GM12878 (cell line): ENCODE measurements around the gene PSMB8. TPM values are rescaled to one million over a fixed set of nuclear protein-coding genes. Genes with fewer than 3 reads are reported as not detected.

Source experiments
- ATAC-seq: fragments of 200-7000 bp; cut with Tn5 transposase; 3 replicates; pipeline ENCODE4 v1.9.1; 2020; ENCODE audit warnings: mild to moderate bottlenecking, moderate library complexity
- BruUV-seq: library from RNA; stranded (reverse); fragments of 400-500 nt; replicated peaks from 2 replicates; lab custom pipeline; 2021; lab: Mats Ljungman, UMichigan
- CTCF ChIA-PET: fragments of 300-600 bp; sonication (Branson Sonifier 250); formaldehyde crosslinking; extraction: SDS; loops from one replicate; lab custom pipeline; 2021; ENCODE audit warnings: inconsistent platforms; lab: Yijun Ruan, JAX
- POLR2A ChIA-PET: fragments of 350-600 bp; formaldehyde crosslinking; extraction: SDS; loops from one replicate; lab custom pipeline; 2021; ENCODE audit warnings: inconsistent platforms; lab: Charles Lee
- RAD21 ChIA-PET: fragments of 300-600 bp; sonication (Branson Sonifier 250); formaldehyde crosslinking; loops from one replicate; lab custom pipeline; 2023; ENCODE audit warnings: antibody characterized with exemption; ENCODE audit not compliant: unreplicated experiment; lab: Charles Lee
- SMC1A ChIA-PET: fragments of 300-600 bp; sonication (Branson Sonifier 250); formaldehyde crosslinking; loops from one replicate; lab custom pipeline; 2023; ENCODE audit not compliant: unreplicated experiment, uncharacterized antibody; lab: Charles Lee
- DNase-seq: peaks from one replicate; pipeline ENCODE4 v3.0.0-alpha.2; 2011; ENCODE audit warnings: low read depth, low spot score
- FAIRE-seq: peaks from 3 replicates; lab custom pipeline; 2011; peaks lifted over from hg19 to GRCh38; lab: Jason Lieb, UNC
- H2AFZ ChIP-seq: 2 replicates; pipeline ENCODE4 v1.6.0; 2011; ENCODE audit warnings: low read depth, low read length, control low read depth; ENCODE audit not compliant: control insufficient read depth
- H3K27ac ChIP-seq: 2 replicates; pipeline ENCODE4 v1.5.1; 2011; ENCODE audit warnings: control low read depth; ENCODE audit not compliant: control insufficient read depth, insufficient read depth
- H3K27me3 ChIP-seq, 2 experiments: replicated peaks in 1 of 2; 2 replicates each; pipeline versions ENCODE4 v1.6.0 to v1.6.1; 2011; ENCODE audit warnings: low read length in 1 of 2; ENCODE audit not compliant: control insufficient read depth in 2 of 2, insufficient read depth in 2 of 2
- H3K36me3 ChIP-seq, 2 experiments: 2 replicates each; pipeline ENCODE4 v1.5.1; 2011; ENCODE audit warnings: low read length in 1 of 2; ENCODE audit not compliant: control insufficient read depth in 2 of 2, insufficient read depth in 2 of 2
- H3K4me1 ChIP-seq: 2 replicates; pipeline ENCODE4 v1.6.1; 2011; ENCODE audit warnings: mild to moderate bottlenecking, low read length, moderate library complexity, mixed read lengths; ENCODE audit not compliant: control insufficient read depth, insufficient read depth
- H3K4me2 ChIP-seq: 2 replicates; pipeline ENCODE4 v1.6.0; 2011; ENCODE audit warnings: control low read depth; ENCODE audit not compliant: control insufficient read depth, insufficient read depth
- H3K4me3 ChIP-seq: fragments of 200-600 bp; sonication (generic); 2 replicates; pipeline ENCODE4 v1.5.1; 2016
- H3K79me2 ChIP-seq: 2 replicates; pipeline ENCODE4 v1.6.0; 2011; ENCODE audit warnings: low read length; ENCODE audit not compliant: control insufficient read depth, insufficient read depth
- H3K9ac ChIP-seq: 2 replicates; pipeline ENCODE4 v1.8.0; 2011; ENCODE audit warnings: low read length, control low read depth, mixed read lengths; ENCODE audit not compliant: control insufficient read depth, insufficient read depth
- H3K9me3 ChIP-seq: replicated peaks from 3 replicates; pipeline ENCODE4 v1.5.1; 2011; ENCODE audit warnings: mild to moderate bottlenecking, low read length; ENCODE audit not compliant: control insufficient read depth, insufficient read depth
- H4K20me1 ChIP-seq: 2 replicates; pipeline ENCODE4 v1.6.0; 2011; ENCODE audit not compliant: control insufficient read depth, insufficient read depth
- ASH2L ChIP-seq: fragments of 300-600, 200-600 bp; sonication (generic); IDR thresholded peaks from 2 replicates; pipeline ENCODE4 v1.6.1; 2017; ENCODE audit warnings: low read depth, mild to moderate bottlenecking, borderline replicate concordance
- BACH1 ChIP-seq: fragments of 450-650 bp; IDR thresholded peaks from 2 replicates; pipeline ENCODE4 v1.6.1; 2017; ENCODE audit warnings: mild to moderate bottlenecking, borderline replicate concordance
- HDAC6 ChIP-seq: fragments of 200-600 bp; sonication (generic); IDR thresholded peaks from one replicate; pipeline ENCODE4 v1.8.0; 2017; ENCODE audit warnings: antibody characterized with exemption; ENCODE audit not compliant: unreplicated experiment
- KDM1A ChIP-seq: fragments of 200-600 bp; sonication (generic); IDR thresholded peaks from 2 replicates; pipeline ENCODE4 v1.6.1; 2016; ENCODE audit warnings: borderline replicate concordance
- MEF2A ChIP-seq: IDR thresholded peaks from 2 replicates; pipeline ENCODE4 v1.6.1; 2011; ENCODE audit warnings: low read depth, mild to moderate bottlenecking, low read length, moderate library complexity; ENCODE audit not compliant: insufficient read depth
- WGBS: methylation state at CpG from one replicate; pipeline ENCODE4 v1.1.6; 2016; ENCODE audit warnings: low lambda C conversion rate; ENCODE audit not compliant: insufficient replicate concordance, insufficient coverage; ENCODE audit errors: missing lambda C conversion rate; 5-methylcytosine and 5-hydroxymethylcytosine counted together
- in situ Hi-C: fragments of 300-500 bp; cut with MboI; formaldehyde crosslinking; loops from 9 replicates; pipeline ENCODE4 v1.14.3; 2018; ENCODE audit warnings: mixed read lengths
- intact Hi-C: fragments of 100-400 bp; cut with micrococcal nuclease; formaldehyde crosslinking; loops from one replicate; pipeline ENCODE4 v1.14.2; 2022; ENCODE audit not compliant: unreplicated experiment
- polyA plus RNA-seq, 11 experiments: library from polyadenylated mRNA; depleted of rRNA in 4 of 11; unstranded in 6 of 11; stranded (reverse) in 5 of 11; fragments of >200 nt; fragmentation: Nextera tagmentation in 4 of 11; fragmentation: Illumina TruSeq in 1 of 11; extraction: Ambion mirVana in 4 of 11; extraction: Trizol in 1 of 11; gene quantifications; 1 replicate in 1 of 11; 2 replicates in 10 of 11; pipeline versions ENCODE4 v1.2.1 to v1.2.3, GENCODE V29; 2011 to 2016; ENCODE audit warnings: inconsistent platforms in 2 of 11, missing spikeins in 2 of 11, low read depth in 1 of 11
- total RNA-seq, 4 experiments: library from RNA; depleted of rRNA in 3 of 4; stranded (reverse); fragments of >200 nt in 3 of 4; fragmentation: Illumina TruSeq in 1 of 4; extraction: Trizol in 1 of 4; gene quantifications; 2 replicates each; pipeline versions ENCODE4 v1.2.1 to v1.2.3, GENCODE V29; 2013 to 2021

The PSMB8 gene
- total and polyA plus RNA-seq, 10 of the 15 experiments (the other 5 are each of a cell fraction or from before 2014, with no cell fraction given), result 304 to 557 (median 379) TPM

DNA sequence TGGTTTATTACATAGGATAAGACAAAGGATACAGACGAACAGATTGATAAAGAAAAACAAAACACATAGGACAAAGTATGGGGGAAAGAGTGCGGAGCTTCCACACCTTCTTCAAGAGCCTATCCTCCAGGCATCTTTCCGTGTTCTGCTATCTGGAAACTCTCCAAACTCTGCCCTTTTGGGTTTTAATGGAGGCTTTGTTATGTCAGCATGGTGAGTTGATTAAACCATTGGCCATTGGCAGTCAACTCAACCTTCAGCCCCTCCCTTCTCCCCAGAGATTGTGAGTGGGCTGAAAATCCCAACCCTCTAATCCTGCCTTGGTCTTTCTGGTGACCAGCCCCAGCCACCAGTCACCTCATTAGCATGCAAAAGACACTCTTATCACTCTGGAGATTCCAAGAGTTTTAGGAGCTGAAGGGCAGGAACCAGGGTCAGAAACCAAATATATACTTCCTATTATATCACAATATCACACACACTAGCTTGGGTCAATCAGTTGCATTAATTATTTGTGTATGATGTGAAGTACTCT is 50.9 kb downstream of the PSMB8 start:
- Histone ChIP-seq H3K79me2 (no peaks in the 10 kb centered on the region), H3K4me1 (peaks cover 16% of the 10 kb centered on the region), H3K27me3 (peaks cover 2 to 11% of the 10 kb centered on the region in 2 experiments), H3K27ac (no peak overlapping the region), H4K20me1 (no peaks in the 10 kb centered on the region), H3K4me2 (no peak overlapping the region), H3K36me3 (no peaks in the 10 kb centered on the region), H2AFZ (no peak overlapping the region), H3K4me3 (no peak overlapping the region), H3K9ac (no peak overlapping the region), H3K9me3 (no peaks in the 10 kb centered on the region)
- ChIA-PET CTCF (interaction anchor here (0.7 to 3.3 kb wide), 13 partner anchors 8 to 378 kb away, joined by 3 to 36 read pairs (median 6); no protein-coding TSS in a partner anchor), POLR2A (interaction anchor here (0.5 to 1.2 kb wide), 2 partner anchors 13 to 171 kb away, joined by 3 read pairs; no protein-coding TSS in a partner anchor), SMC1A (interaction anchor here (0.7 to 7.4 kb wide), 19 partner anchors 7 to 548 kb away, joined by 3 to 51 read pairs (median 4); partner anchors contain the start of gene TAP2), RAD21 (interaction anchor here (0.9 to 3.3 kb wide), 6 partner anchors 8 to 379 kb away, joined by 3 to 13 read pairs (median 9); partner anchors contain the start of gene TAP2)
- ATAC-seq, result no peak
- intact Hi-C loops, result no loop called here
- 33% methylated on average over 3 of the region's 3 CpGs for WGBS
- in situ Hi-C loops, result loop anchor here (5.0 kb wide), 1 partner anchor 381 kb away; no protein-coding TSS in a partner anchor
- no TSS peak for BruUV-seq
- no peak for TF ChIP-seq ASH2L
- TF ChIP-seq HDAC6, result no peak
- TF ChIP-seq BACH1, result no peak
- no peak for TF ChIP-seq KDM1A
- TF ChIP-seq MEF2A, result no peak
- FAIRE-seq, result no peak
- no peak for DNase-seq

Other genes starting within 250 kb of the PSMB8 start
Only the 7 nearest of the 14 such genes appear.
- gene HLA-DQA2, start 102.7 kb downstream of the PSMB8 start, total RNA-seq (2014; rRNA removed), result 12.3 and 14.1 TPM in 2 replicates
- 14.3 and 15.4 TPM in 2 replicates for gene HLA-DQA2, start 102.7 kb downstream of the PSMB8 start, total RNA-seq (2014; rRNA removed; fragmentation: Illumina TruSeq; extraction: Trizol)
- gene HLA-DQA2, start 102.7 kb downstream of the PSMB8 start, total RNA-seq (2021), result 24.2 and 26.5 TPM in 2 replicates
- 22.5 and 25.2 TPM in 2 replicates for gene HLA-DQA2, start 102.7 kb downstream of the PSMB8 start, polyA plus RNA-seq (2011; rRNA removed)
- 8.9 and 9.1 TPM in 2 replicates for gene HLA-DQA2, start 102.7 kb downstream of the PSMB8 start, polyA plus RNA-seq (2014; fragmentation: Illumina TruSeq; extraction: Trizol)
- gene HLA-DQA2, start 102.7 kb downstream of the PSMB8 start, polyA plus RNA-seq (2014; fragmentation: Nextera tagmentation; extraction: Ambion mirVana), result 10 to 100 TPM; 17.2 to 21.8 TPM
- 19.9 and 26.4 TPM in 2 replicates for gene HLA-DQA2, start 102.7 kb downstream of the PSMB8 start, polyA plus RNA-seq (2014; rRNA removed)
- gene HLA-DQA2, start 102.7 kb downstream of the PSMB8 start, polyA plus RNA-seq (2016; fragmentation: Nextera tagmentation; extraction: Ambion mirVana), result 10 to 100 TPM; 11.8 to 12.5 TPM
- gene HLA-DQB2, start 80.5 kb downstream of the PSMB8 start, total RNA-seq (2014; rRNA removed), result 0.28 and 0.76 TPM in 2 replicates
- gene HLA-DQB2, start 80.5 kb downstream of the PSMB8 start, total RNA-seq (2014; rRNA removed; fragmentation: Illumina TruSeq; extraction: Trizol), result 5.6 and 7.4 TPM in 2 replicates
- gene HLA-DQB2, start 80.5 kb downstream of the PSMB8 start, total RNA-seq (2021), result 26.7 and 27.1 TPM in 2 replicates
- gene HLA-DQB2, start 80.5 kb downstream of the PSMB8 start, polyA plus RNA-seq (2011; rRNA removed), result 6.5 and 10.1 TPM in 2 replicates
- gene HLA-DQB2, start 80.5 kb downstream of the PSMB8 start, polyA plus RNA-seq (2014; fragmentation: Illumina TruSeq; extraction: Trizol), result 0.38 and 3.1 TPM in 2 replicates
- 1 to 10 TPM; 6.6 to 9.5 TPM for gene HLA-DQB2, start 80.5 kb downstream of the PSMB8 start, polyA plus RNA-seq (2014; fragmentation: Nextera tagmentation; extraction: Ambion mirVana)
- gene HLA-DQB2, start 80.5 kb downstream of the PSMB8 start, polyA plus RNA-seq (2014; rRNA removed), result 0.38 and 0.90 TPM in 2 replicates
- 10 to 100 TPM; 18.5 to 20.2 TPM for gene HLA-DQB2, start 80.5 kb downstream of the PSMB8 start, polyA plus RNA-seq (2016; fragmentation: Nextera tagmentation; extraction: Ambion mirVana)
- 38.4 and 43.5 TPM in 2 replicates for gene HLA-DOB, start 27.0 kb downstream of the PSMB8 start, total RNA-seq (2014; rRNA removed)
- gene HLA-DOB, start 27.0 kb downstream of the PSMB8 start, total RNA-seq (2014; rRNA removed; fragmentation: Illumina TruSeq; extraction: Trizol), result 33.3 and 38.1 TPM in 2 replicates
- gene HLA-DOB, start 27.0 kb downstream of the PSMB8 start, total RNA-seq (2021), result 30.3 and 31.5 TPM in 2 replicates
- 32.7 and 41.1 TPM in 2 replicates for gene HLA-DOB, start 27.0 kb downstream of the PSMB8 start, polyA plus RNA-seq (2011; rRNA removed)
- gene HLA-DOB, start 27.0 kb downstream of the PSMB8 start, polyA plus RNA-seq (2014; fragmentation: Illumina TruSeq; extraction: Trizol), result 47.8 and 63.6 TPM in 2 replicates
- 10 to 100 TPM; 75.6 to 79.1 TPM for gene HLA-DOB, start 27.0 kb downstream of the PSMB8 start, polyA plus RNA-seq (2014; fragmentation: Nextera tagmentation; extraction: Ambion mirVana)
- 30.6 and 35.5 TPM in 2 replicates for gene HLA-DOB, start 27.0 kb downstream of the PSMB8 start, polyA plus RNA-seq (2014; rRNA removed)
- gene HLA-DOB, start 27.0 kb downstream of the PSMB8 start, polyA plus RNA-seq (2016; fragmentation: Nextera tagmentation; extraction: Ambion mirVana), result 10 to 100 TPM; 27.4 to 29.6 TPM
- gene TAP2, start 5.3 kb downstream of the PSMB8 start, total RNA-seq (2014; rRNA removed), result 58.1 and 60.3 TPM in 2 replicates
- 31.9 and 37.2 TPM in 2 replicates for gene TAP2, start 5.3 kb downstream of the PSMB8 start, total RNA-seq (2014; rRNA removed; fragmentation: Illumina TruSeq; extraction: Trizol)
- gene TAP2, start 5.3 kb downstream of the PSMB8 start, total RNA-seq (2021), result 77.2 and 87.3 TPM in 2 replicates
- 25.5 and 38.8 TPM in 2 replicates for gene TAP2, start 5.3 kb downstream of the PSMB8 start, polyA plus RNA-seq (2011; rRNA removed)
- gene TAP2, start 5.3 kb downstream of the PSMB8 start, polyA plus RNA-seq (2014; fragmentation: Illumina TruSeq; extraction: Trizol), result 45.7 and 47.7 TPM in 2 replicates
- 1 to 10 TPM; 5.3 to 6.7 TPM for gene TAP2, start 5.3 kb downstream of the PSMB8 start, polyA plus RNA-seq (2014; fragmentation: Nextera tagmentation; extraction: Ambion mirVana)
- 49.6 and 71.6 TPM in 2 replicates for gene TAP2, start 5.3 kb downstream of the PSMB8 start, polyA plus RNA-seq (2014; rRNA removed)
- 1 to 10 TPM; 8.3 to 9.0 TPM for gene TAP2, start 5.3 kb downstream of the PSMB8 start, polyA plus RNA-seq (2016; fragmentation: Nextera tagmentation; extraction: Ambion mirVana)
- gene TAP1, start 9.7 kb upstream of the PSMB8 start, total RNA-seq (2014; rRNA removed), result 179 and 183 TPM in 2 replicates
- gene TAP1, start 9.7 kb upstream of the PSMB8 start, total RNA-seq (2014; rRNA removed; fragmentation: Illumina TruSeq; extraction: Trizol), result 103 and 108 TPM in 2 replicates
- 177 and 194 TPM in 2 replicates for gene TAP1, start 9.7 kb upstream of the PSMB8 start, total RNA-seq (2021)
- gene TAP1, start 9.7 kb upstream of the PSMB8 start, polyA plus RNA-seq (2011; rRNA removed), result 136 and 198 TPM in 2 replicates
- 107 and 126 TPM in 2 replicates for gene TAP1, start 9.7 kb upstream of the PSMB8 start, polyA plus RNA-seq (2014; fragmentation: Illumina TruSeq; extraction: Trizol)
- gene TAP1, start 9.7 kb upstream of the PSMB8 start, polyA plus RNA-seq (2014; fragmentation: Nextera tagmentation; extraction: Ambion mirVana), result 10 to 100 TPM; 33.4 to 60.0 TPM
- gene TAP1, start 9.7 kb upstream of the PSMB8 start, polyA plus RNA-seq (2014; rRNA removed), result 160 and 161 TPM in 2 replicates
- 100 to 1,000 TPM; 230 to 249 TPM for gene TAP1, start 9.7 kb upstream of the PSMB8 start, polyA plus RNA-seq (2016; fragmentation: Nextera tagmentation; extraction: Ambion mirVana)
- gene PSMB9, start 10.1 kb upstream of the PSMB8 start, total RNA-seq (2014; rRNA removed), result 251 and 255 TPM in 2 replicates
- gene PSMB9, start 10.1 kb upstream of the PSMB8 start, total RNA-seq (2014; rRNA removed; fragmentation: Illumina TruSeq; extraction: Trizol), result 167 and 171 TPM in 2 replicates
- 237 and 271 TPM in 2 replicates for gene PSMB9, start 10.1 kb upstream of the PSMB8 start, total RNA-seq (2021)
- gene PSMB9, start 10.1 kb upstream of the PSMB8 start, polyA plus RNA-seq (2011; rRNA removed), result 253 and 359 TPM in 2 replicates
- 86.8 and 181 TPM in 2 replicates for gene PSMB9, start 10.1 kb upstream of the PSMB8 start, polyA plus RNA-seq (2014; fragmentation: Illumina TruSeq; extraction: Trizol)
- gene PSMB9, start 10.1 kb upstream of the PSMB8 start, polyA plus RNA-seq (2014; fragmentation: Nextera tagmentation; extraction: Ambion mirVana), result 100 to 1,000 TPM; 202 to 299 TPM
- gene PSMB9, start 10.1 kb upstream of the PSMB8 start, polyA plus RNA-seq (2014; rRNA removed), result 341 and 375 TPM in 2 replicates
- gene PSMB9, start 10.1 kb upstream of the PSMB8 start, polyA plus RNA-seq (2016; fragmentation: Nextera tagmentation; extraction: Ambion mirVana), result 100 to 1,000 TPM; 483 to 517 TPM
- 141 and 149 TPM in 2 replicates for gene HLA-DMB, start 97.0 kb upstream of the PSMB8 start, total RNA-seq (2014; rRNA removed)
- gene HLA-DMB, start 97.0 kb upstream of the PSMB8 start, total RNA-seq (2014; rRNA removed; fragmentation: Illumina TruSeq; extraction: Trizol), result 117 and 120 TPM in 2 replicates
- 106 and 114 TPM in 2 replicates for gene HLA-DMB, start 97.0 kb upstream of the PSMB8 start, total RNA-seq (2021)
- gene HLA-DMB, start 97.0 kb upstream of the PSMB8 start, polyA plus RNA-seq (2011; rRNA removed), result 140 and 173 TPM in 2 replicates
- 136 and 158 TPM in 2 replicates for gene HLA-DMB, start 97.0 kb upstream of the PSMB8 start, polyA plus RNA-seq (2014; fragmentation: Illumina TruSeq; extraction: Trizol)
- 100 to 1,000 TPM; 117 to 170 TPM for gene HLA-DMB, start 97.0 kb upstream of the PSMB8 start, polyA plus RNA-seq (2014; fragmentation: Nextera tagmentation; extraction: Ambion mirVana)
- gene HLA-DMB, start 97.0 kb upstream of the PSMB8 start, polyA plus RNA-seq (2014; rRNA removed), result 114 and 116 TPM in 2 replicates
- 100 to 1,000 TPM; 160 to 168 TPM for gene HLA-DMB, start 97.0 kb upstream of the PSMB8 start, polyA plus RNA-seq (2016; fragmentation: Nextera tagmentation; extraction: Ambion mirVana)